Stimulated activated CD8-positive, alpha-beta memory T cell treated with anti-CD3 and anti-CD28 coated beads, Interleukin-4, amount 100 ng/mL, for 24 hours (primary cell): ENCODE data around the gene MFGE8.

ENCODE experiments used
- DNase-seq: peaks from one replicate; pipeline ENCODE4 v3.0.0-alpha.2; 2020; ENCODE audit warnings: low read depth

Gene MFGE8

DNA sequence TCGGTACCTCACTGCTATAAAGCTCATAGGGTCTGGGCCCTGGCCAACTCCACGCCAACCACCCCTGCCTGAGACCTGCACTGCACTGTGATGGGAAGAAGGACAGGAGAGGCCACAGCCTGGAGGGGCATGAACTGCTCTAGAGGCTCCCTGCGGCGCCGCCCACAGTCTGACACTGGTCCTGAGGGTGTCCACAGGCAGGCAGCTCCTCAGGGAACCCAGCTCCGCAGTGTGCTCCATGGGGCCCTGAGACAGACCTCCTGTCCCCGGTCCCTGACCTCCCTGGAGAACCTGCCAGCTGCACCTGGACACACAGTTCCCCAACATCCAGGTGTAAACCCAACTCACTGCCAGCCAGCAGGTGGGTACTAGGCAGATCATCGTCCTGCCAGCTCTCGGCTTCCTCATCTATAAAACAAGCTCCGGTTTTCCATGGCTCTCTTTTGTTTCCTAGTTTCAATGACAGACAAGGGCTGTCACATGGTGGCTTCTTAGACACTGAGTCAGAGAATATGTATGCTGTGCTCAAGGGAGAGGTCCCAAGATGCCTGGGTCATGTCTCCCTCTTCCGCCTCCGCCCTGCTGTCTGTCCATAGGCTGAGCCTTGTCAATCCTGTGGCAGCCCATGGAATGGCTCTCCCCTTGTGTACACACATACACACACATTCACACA is 12.7 kb downstream of the MFGE8 start:
- DNase-seq, result no peak

DNA sequence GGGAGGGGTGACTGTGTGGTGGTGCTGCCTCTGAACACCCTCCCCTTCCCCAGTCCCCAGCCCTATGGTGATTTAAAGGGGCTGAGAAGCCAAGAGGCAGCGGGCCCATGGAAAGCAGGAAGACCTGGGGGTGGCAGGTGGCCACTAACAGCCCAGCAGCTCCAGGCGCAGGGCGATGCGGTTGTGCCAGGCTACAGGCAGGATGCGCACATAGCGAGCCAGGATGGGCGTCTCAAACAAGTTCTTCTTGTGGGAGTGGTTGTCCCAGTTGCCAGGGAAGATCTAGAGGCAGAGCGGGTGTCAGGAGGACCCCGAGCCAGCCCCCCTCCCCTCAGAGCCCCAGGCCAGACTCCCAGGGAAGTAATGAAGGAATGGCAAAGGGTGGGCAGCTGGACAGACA is 13.9 kb downstream of the MFGE8 start:
- no peak for DNase-seq

DNA sequence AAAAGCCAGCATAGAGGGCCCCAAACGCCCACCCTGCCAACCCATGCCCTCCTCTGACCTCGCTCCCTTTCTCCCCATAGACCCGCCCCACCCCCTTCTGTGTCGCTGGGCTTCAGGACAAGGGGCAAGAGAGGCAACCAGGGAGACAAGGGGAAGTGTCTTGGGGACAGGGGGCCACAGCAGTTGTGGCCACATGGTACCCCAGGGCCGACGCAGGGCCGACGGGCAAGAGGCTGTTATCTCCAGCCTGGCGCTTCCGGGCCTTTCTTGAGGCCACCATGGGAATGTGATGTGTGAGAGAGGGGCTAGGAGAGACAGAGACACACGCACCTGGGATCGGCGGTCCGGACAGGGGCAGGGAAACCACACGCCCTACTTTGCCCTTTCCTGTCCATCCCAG is 14.4 kb downstream of the MFGE8 start:
- no peak for DNase-seq

DNA sequence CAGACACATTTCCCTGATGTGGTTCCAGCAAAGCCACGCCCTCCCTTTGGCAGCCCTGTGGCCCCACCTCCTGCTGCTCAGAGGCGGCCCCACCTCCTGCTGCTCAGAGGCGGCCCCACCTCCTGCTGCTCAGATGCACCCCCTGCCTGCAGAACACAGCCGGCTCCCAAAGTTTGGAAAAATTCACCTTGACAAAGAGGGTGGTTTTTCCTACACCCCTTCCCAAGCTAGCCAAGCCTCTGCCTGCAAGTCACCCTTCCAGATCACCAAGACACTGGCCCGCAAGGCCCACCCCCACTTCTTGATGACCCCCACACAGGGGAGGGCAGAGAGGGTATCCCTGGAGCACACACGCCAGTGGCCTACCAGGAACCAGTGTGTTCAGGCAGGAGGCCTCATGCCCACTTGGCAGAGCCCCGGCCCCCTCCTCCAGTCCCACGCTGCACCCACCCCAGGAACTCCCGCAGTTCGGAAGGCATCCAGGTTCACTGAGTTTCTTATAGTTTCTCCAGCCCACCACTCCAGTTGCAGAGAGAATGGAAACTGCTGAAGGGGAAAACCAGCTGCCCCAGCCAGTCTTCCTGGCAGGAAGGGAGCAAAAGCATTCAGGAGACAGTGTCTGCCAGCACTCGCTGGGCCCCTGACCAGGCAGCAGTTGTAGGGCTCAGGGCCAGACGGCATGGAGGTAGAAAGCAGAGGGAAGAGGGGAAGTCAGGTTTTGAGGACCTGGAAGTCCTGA is 15.6 kb downstream of the MFGE8 start:
- DNase-seq, result peak; percentile 57

DNA sequence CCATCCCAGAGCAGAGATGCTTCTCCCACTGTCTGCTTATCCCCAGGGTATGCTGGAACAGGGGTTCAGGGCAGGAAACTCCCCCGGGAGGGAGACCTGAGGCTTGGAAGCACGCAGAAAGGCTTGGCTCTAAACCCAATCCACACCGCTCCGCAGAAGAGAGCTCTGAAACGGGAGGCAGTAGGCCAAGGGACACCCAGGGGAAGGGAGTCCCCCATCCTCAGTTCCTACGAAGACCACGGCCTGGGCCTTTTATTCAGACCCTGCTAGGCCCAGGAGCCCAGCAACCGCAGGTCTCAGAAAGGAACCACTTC is 16.1 kb downstream of the MFGE8 start:
- no peak for DNase-seq

DNA sequence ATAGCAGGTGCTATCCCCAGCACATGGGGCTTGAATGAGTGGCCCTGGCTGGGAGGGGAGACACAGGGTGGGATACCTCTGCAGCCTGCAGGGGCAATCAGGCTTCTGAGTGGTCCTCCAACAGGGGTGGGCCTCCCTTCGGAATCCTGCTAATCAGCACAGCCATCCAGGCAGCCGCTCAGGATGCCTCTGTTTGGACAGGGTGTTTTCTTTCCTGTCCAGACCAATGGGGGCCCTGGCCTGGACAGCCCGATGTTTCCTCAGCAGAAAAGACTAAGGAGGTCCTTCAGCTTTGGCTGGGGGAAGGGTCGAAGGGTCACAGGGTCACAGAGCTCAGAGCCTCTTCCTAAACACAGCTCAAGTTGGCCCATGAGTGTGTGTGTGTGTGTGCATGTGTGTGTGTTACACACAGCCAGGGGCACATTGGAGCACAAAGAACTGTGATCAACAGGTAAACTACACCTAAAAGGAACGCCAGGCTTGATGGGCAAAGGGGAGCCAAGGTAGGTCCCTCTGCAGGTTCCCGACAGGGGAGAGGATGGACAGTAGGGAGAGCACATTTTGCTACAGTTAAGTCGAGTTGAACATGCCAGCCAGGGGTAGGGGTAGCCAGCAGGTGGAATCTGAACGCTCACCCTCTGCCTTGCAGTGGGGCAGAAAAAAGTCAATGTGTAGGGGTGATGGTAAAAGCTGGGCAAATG is 16.7 kb downstream of the MFGE8 start:
- DNase-seq, result no peak

DNA sequence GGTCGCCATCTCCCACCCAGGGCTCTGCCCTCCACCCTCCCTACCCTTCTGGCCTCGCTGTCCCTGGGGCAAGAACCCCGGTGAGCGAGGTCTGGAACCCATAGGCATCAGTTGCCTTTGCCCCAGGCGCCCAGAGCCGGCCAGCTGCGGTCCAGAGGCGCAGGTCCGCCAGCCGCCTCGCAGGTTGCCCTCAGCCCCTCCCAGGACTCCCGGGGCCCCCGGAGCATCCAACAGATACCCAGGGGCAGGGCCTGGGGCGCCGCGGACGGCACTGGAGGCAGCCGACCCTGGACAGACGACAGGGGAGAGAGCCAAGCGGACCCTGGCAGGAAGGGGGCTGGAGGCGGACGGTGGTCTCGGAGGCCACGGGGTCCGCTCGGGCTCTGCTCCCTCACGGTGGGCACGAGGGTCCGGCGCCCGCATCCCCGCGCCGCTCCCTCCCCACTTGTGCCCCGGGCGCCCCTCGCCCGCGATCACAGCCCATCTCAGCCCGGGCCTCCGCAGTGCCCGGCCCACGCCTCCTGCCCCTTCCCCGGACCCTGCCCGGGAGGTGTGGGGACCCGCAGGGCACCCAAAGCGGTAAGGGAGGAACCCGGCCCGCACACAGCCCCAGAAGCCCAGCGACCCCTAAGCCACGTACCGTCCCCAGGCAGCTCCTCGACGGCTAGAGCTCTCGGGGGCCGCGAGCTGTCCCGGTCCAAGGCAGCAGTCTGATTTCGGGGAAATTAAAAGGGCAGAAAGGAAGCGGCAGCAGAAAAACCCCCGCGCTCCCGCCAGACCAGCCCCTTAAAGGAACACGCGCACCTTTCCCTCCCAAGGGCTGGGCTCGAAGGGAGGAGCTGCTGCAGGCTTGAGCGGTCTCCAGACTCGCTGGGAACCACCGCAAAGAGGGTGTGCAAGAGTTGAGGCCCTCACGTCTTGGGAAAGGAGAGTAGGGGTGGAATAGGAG is 18.1 kb downstream of the MFGE8 start, which contains the start of gene HAPLN3:
HAPLN3 (minus strand) TSS at position 726 of the 949 bp plus-strand sequence. CDS start 8,246 bp downstream, outside the sequence.
- peak; percentile 46 for DNase-seq

DNA sequence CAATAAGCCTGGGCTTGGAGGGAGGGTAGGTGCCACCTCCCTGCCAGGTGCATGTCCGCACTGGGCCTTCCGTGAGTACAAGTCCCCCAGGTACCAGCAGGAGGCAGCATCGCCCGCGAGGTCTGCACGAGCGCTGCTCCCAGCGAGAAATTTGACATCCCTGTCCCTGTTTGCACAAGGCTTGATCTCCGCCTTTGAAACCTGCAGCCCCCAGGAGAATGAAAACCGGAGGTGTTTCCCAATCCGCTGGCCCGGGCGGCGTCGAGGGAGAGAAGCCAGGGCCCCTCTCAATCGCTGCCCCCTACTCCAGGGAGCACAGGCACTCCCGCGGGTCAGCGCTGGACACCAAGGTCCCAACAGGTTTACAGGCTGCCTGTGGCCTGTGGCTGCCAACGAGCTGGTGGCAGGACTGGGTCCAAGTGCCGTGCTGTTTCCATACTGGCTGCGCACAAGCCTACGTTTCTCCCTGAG is 18.8 kb downstream of the MFGE8 start:
- DNase-seq, result peak; percentile 73

DNA sequence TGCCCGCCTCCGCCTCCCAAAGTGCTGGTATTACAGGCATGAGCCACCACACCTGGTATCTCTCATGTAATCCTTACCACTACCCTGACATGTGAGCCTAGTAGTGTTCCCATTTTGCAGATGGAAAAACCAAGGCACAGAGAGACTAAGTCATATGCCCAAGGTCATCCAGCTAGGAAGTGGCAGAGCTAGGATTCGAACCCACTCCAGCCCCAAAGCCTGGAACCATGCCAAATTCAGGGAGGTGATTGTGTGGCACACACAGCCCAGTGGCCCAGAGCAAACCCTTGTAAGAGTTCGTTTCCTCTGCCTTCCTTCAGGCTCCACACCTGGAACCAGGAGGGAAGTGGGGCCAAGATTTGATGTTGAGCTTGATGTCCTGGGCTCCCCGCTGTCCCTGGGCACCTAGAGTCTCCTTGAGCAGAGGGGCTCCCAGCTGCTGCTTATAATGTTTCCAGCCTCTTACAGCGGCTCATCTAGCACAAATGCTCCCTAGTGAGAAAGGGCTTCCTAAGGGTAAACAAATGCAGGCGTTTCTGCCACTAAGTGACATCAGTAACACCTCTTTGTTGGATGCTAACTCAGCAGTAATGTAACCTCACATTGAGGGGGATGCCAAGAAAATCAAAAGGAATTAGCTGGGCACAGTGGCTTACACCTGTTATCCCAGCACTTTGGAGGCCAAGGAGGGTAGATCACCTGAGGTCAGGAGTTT is 21.5 kb downstream of the MFGE8 start:
- DNase-seq, result no peak

DNA sequence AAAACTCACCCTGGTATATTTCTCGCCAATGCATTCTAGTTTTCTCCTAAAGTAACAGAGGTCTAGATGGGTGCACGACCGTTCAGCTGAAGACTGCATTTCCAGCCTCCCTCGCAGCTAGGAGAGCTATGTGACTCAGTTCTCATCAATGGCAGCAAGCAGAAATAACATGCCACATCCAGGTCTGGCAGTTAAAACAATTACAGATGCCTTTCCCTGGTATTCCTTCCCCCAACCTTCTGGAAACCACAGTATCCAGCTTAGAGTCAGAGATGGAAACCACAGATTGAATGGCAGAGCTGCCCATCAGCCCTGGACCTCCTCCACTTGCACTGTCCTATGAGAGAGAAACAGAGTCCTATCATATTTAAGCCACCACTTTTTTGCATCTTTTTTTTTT is 22.7 kb downstream of the MFGE8 start:
- DNase-seq, result no peak

DNA sequence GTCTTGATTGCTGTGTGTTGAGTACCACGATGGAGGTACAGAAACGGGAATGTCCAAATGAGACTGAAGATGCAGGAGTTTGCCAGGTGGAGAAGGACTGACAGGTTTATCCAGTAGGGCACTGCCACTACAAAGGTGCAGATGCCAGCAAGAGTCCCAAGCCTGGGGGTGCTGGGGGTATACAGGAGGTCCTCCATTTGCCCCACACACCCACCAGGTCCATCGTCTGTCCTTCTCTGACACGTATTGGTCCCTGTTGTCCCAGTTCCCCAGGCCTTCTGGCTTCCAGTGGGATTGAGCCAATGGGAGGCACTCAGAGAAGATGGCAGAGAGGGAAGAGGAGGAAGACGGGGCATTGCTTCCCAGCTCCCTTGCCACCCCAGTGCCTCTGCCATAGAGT is 24.5 kb downstream of the MFGE8 start:
- no peak for DNase-seq

DNA sequence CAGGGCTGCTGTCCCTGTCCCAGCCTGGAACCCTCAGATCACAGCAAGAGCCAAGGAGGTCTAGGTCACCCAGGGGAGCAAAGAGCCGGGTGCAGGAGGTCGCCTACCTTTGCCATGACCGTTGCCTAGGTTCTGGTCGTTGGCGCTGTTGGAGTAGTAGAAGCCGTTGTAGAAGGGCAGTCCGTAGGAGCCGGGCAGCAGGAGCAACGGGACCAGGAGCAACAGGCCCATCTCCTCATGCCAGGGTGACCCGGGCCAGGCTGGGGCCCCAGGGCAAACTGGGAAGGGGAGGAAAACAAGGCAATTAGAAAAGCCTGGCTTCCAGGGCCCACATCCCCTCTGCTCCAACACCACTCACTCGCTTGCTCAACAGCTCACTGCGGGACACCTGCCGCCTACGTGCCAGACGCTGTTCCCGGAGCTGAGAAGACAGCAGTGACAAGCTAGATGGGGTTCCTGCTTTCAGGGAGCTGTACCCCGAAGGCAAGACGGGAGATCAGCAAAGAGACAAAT is 26.1 kb downstream of the MFGE8 start:
- DNase-seq, result no peak

DNA sequence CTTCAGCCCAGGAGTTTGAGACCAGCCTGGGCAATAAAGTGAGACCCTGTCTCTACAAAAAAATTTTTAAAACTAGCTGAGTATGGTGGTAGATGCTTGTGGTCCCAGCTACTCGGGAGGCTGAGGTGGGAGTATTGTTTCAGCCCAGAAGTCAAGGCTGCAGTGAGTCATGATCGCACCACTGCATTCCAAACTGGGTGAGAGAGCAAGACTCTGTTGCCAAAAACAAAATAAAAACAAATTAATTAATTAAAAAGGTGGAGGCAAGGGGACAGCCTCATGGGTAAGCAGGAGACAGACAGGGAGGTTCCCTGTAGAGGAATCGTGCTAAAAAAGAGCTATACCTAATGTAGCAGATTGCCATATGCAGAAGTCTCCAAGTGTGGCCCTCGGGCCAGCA is 30.4 kb downstream of the MFGE8 start:
- no peak for DNase-seq

DNA sequence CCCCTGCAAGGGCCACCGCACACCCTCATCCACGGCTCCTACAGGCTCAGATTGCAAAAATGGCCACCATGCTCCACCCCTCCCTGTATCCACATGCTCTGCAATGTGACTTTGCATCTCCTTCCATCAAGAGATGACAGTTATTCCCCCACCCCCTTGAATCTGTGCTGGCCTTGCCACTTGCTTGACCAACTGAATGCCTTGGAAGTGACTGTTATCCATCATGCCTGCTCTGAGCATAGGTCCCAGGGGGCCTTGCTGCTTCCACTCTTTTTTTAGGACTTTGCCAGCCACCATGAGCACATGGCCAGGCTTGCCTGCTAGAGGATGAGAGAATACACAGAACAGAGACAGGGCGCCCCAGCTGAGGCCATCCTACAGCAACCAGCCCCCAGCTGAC is 31.4 kb downstream of the MFGE8 start:
- DNase-seq, result no peak

DNA sequence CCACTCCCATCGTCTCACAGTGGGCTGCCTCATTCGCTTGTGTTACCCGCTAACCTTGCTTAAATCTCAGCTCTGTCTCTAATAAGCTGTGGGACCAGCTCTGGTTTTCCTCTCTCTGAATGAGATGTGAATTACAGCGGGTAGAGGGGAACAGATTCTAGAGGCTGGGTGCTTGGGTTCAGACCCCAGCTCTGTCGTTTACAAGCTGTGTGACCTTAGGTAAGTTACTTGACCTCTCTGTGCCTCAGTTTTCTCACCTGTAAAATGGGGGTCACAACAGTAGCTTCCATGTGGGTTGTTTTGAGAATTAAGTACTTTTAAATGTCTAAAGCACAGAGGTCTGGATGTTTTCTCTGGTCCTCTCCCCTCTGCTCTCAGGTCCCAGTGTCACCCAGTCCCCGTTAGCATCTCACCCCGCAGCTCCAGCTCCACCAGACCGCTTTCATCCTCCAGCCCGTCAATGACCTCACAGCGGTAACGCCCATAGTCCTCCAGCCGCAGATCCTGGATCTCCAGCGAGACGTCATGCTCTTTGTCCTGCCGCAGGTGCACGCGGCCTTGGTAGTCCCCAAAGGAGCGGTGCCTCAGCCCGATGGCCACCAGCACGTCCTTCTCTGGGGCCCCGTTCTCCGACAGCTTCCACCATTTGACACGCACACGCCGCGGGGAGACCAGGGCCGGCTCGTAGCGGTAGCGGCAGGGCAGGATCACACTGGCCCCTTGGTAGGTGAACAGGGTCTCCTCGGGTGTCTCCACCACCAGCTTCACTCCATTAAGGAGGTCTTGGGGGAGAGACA is 32.0 kb downstream of the MFGE8 start:
- no peak for DNase-seq

DNA sequence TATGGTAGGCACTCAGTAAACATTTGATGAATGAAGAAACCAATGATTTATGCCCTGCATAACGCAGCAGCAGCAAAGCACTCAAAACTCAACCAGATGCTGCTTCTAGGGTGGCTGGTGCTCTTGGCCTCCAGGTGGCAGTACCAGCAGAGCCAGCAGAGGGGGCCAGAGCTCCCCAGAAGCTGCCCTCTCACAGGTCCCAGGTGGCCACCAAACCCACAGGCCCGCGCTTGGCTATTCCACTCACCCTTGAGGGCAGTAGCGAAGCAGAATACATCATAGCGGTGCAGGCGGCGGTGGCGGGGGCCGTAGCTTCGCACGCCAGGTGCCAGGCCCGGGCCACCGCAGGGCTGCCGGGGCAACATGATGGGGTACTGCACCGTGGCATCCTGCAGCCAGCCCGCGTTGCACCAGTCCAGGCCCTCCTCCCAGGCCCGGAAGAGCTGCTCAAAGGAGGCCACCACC is 34.4 kb downstream of the MFGE8 start:
- DNase-seq, result no peak

DNA sequence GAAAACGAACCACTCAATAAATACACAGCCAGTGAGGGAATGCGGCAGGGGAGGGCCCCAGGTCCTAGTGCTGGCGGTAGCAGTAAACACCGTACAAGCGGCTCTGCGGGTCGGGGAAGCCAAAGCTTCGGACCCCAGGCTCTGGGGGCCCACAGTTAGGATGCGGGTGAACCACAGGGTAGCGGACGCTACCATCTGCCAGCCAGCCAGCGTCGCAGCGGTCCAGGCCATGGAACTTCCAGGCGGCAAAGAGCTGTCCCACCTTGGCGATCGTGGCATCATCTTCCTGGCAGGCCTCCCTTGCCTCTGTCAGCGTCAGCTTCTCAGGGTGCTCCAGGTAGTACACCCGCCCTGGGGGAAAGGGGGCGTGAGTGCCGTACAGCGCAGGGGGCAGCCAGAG is 35.3 kb downstream of the MFGE8 start:
- DNase-seq, result no peak

DNA sequence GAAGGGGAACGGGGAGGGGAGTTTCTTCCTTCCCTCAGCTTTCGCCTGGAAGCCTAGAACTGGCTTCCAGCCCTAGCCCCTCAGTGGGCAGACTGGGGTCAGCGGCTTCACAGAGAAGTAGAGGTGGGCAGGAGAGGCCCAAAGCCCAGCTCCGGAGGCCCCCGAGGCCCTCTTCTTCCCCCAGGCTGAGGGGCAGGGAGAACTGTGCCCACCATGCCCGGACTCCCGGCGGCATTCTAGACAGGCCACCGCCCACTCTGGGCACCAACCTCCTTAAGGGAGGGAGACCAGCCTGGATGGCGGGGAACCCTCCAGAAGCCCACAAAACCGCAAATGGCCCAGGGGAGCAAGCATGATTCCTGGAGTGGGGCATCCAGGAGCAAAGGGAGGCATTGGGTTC is 35.8 kb downstream of the MFGE8 start:
- no peak for DNase-seq

DNA sequence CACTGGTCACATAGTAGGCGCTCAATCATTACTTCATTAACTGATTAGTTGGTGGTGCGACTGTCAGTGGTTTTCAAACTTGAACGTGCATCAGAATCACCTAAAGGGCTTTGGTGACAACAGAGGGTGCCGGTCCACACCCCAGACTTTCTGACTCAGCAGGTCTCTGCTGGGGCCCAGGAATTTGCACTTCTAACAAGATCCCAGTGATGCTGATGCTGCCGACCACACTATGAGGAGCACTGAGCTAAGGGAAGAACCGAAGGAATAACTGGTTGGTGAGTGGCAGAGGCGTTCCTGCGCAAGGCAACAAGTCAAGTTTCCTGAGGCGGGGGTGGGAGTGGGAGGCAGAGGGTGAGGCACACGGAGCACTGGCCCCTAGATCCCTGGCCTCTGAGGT is 36.6 kb downstream of the MFGE8 start:
- DNase-seq, result no peak

DNA sequence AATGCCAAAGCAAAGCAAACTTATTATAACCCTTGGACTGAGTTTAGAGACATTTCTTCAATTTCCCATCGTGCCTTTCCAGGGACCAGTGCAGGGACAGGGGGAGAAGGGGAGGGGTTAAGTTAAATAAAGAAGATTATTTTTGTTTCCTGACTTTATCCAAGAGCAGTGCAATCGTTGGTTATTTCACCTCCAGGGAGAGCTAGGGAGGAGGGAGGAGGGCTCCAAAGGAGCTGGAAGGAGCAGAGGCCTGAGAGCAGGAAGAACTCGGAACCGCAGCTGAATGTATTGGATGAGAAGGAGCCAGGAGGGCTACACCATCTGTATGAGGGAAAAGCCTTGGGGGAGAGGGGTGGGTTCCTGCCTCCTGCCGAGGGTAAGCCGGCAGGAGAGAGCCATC is 38.5 kb downstream of the MFGE8 start:
- no peak for DNase-seq
